NOMO-1 treated with dmso at 0.1 percent for 144 hours (cell line): ENCODE results near the gene PRM1.

ENCODE experiments used
- DNase-seq: peaks from one replicate; lab custom pipeline; 2025; ENCODE audit not compliant: unreplicated experiment; lab: John Stamatoyannopoulos, UW

The PRM1 gene

DNA sequence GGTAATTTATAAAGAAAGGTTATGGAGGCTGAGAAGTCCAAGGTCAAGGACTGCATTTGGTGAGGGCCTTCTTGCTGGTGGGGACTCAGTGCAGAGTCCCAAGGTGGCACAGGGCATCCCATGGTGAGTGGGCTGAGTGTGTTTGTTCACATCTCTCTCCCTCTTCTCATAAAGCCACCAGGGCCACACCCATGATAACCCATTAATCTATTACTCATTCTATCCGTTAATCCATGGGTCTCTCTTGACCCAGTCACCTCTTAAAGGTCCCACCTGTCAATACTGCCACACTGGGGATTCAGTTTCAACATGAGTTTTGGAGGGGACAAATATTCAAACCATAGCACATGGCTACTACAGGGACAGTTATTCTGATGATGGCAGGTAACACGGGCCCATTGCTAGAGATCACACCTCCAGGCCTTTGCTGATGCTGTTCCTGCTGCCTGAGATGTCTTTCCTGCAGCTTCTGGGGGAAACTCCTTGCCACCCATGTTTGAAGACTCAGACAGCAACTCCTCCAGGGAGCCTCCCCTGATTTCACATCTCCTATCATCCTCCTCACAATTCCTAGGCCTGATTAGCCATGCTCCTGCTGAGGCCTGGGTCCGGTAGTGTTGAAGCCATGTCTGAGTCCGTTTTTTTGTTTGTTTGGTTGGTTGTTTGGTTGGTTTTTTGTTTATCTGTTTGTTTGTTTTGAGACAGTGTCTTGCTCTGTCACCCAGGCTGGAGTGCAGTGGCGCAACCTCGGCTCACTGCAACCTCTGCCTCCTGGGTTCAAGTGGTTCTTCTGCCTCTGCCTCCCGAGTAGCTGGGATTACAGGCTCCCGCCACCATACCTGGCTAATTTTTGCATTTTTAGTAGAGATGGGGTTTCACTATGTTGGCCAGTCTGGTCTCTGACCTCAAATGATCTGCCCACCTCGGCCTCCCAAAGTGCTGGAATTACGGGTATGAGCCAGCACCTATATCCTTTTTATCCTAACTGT is 41.2 kb downstream of the PRM1 start:
- DNase-seq: no peak

DNA sequence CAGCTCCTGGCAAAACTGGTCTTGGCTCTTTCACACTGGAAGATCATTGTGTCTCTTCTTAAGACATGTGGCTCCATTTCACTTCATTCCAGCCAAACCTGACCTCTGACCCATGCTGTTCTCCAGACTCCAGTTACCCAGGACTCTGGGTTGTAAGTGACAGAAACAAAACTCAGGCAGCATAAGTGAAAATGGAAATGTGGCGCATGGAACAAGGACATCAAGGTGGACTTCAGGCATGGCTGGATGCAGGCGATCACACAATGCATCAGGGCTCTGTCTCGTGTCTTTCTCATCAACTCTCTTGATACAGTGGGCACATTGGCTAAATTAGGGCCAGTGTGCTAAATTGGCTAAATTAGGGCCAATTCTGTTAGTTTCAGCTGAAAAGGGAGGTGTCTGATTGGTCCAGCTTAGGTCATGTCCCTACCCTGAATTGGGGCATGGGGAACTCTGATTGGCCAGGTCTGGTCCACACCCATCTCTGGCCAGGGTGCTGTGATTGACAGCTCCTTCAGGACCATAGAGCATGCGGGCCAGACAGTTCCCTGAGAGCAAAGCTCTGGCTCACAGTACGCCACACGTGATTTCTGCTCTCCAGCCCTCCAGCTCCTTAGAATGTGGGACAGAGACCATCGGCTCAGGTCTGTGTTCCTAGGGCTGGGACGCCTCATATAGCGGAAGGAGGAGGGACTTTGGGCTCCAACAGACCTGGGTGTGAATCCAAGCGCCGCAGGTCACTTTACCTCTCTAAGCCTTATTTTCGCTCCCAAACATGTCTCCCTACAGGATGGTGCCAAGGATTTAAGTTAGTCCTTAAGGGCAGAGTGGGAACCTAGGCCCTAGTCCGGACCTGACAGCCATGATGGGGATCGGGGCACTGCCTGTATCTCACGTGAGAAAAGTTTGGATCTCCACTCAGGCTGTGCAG is 42.6 kb downstream of the PRM1 start:
- no peak for DNase-seq

DNA sequence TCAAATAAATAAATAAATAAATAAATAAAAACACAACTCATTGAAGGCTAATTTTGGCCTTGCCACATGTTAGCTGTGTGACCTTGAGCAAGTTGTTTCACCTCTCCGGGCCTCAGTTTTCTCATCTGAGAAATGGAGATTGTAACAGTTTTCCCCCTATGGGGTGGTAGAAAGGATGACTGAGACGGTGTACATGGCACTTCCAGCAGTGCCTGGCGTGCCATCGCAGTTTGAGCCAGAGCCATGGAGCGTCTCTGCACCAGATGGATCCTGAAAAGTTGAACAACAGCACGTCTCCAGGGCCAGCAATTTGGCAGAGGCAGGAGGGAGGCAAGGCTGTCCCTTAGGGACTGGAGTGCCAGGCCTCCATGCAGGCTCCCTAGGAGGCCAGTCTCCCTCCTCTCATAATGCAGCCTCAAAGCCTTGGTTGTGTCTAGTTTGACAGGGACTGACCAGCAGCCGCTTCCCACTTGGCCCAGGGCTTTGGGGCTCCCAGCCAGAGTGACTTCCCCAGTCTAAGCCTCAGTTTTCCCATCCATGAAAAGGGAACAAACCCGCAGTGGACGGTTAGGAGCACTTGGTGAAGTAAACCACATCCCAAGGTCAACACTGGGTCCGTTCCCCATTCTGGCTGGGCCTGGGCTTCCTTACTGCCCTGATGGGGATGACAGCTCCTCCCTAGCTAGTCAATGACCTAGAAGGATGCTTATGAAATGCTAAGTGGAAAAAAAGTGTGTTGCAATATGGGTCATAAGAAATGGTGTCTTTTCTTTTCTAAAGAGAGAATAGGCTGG is 44.5 kb downstream of the PRM1 start:
- DNase-seq: peak; percentile 81

DNA sequence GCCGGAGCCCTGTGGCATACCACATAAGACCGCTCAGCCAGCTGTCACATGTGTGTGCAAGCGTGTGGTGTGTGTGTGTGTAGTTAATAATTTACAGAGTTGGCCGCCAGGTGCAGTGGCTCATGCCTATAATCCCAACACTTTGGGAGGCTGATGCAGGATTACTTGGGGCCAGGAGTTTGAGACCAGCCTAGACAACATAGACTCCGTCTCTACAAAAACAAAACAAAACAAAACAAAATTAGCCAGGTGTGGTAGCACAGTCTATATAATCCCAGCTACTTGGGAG is 45.5 kb downstream of the PRM1 start:
- DNase-seq: no peak

DNA sequence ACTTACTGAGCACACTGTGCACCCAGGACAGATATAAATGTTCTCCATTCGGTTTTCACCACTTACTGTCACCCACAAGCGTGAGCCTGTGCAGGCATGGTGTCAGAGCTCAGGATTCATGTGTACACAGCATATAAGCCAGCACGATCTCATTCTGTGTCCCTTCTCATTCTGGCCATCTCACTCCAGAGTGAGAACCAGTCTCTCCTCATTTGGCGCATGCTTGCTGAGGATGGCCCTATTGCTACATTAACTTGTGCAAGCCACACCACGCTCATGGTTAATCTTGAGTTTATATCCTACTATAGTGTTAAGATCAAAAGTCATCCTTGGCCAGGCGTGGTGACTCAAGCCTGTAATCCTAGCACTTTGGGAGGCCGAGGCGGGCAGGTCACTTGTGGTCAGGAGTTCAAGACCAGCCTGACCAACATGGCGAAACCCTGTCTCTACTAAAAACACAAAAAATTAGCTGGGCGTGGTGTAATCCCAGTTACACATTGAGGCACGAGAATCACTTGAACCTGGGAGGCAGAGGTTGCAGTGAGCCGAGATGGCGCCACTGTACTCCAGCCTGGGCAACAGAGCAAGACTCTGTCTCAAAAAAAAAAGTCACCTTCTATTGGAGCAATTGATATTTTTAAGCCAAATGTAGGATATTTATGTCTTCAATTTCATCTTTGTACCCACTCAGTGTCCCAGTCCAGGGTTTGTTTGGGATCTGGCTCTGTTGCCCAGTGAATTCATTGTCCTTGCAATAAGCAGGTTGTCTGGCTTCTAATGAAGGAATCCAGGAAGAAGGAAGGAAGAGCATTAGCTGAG is 46.0 kb downstream of the PRM1 start:
- DNase-seq: no peak

DNA sequence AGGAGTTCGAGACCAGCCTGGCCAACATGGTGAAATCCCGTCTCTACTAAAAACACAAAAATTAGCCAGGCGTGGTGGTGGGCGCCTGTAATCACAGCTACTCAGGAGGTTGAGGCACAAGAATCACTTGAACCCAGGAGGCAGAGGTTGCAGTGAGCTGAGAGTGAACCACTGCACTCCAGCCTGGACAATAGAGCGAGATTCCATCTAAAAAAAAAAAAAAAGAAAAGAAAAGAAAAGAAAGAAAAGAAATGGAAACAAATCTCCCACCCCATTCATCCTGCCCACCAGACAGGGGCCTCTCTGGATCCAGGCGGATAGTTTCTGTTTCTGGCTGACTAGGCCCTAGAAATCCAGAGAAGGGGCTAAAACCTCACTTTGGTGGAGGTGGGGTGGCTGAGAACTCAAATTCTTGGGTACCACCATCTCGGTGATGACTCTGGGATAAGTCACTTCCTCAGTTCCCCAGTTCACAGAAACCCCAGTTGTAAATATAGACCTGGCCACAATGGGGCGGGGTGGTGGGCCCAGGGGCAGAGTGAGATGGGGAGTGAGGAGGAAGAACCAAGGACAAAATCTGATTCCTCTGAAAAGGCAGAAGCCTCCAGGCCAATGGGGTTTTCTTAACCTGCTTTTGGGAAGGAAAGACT is 47.3 kb downstream of the PRM1 start:
- no peak for DNase-seq

DNA sequence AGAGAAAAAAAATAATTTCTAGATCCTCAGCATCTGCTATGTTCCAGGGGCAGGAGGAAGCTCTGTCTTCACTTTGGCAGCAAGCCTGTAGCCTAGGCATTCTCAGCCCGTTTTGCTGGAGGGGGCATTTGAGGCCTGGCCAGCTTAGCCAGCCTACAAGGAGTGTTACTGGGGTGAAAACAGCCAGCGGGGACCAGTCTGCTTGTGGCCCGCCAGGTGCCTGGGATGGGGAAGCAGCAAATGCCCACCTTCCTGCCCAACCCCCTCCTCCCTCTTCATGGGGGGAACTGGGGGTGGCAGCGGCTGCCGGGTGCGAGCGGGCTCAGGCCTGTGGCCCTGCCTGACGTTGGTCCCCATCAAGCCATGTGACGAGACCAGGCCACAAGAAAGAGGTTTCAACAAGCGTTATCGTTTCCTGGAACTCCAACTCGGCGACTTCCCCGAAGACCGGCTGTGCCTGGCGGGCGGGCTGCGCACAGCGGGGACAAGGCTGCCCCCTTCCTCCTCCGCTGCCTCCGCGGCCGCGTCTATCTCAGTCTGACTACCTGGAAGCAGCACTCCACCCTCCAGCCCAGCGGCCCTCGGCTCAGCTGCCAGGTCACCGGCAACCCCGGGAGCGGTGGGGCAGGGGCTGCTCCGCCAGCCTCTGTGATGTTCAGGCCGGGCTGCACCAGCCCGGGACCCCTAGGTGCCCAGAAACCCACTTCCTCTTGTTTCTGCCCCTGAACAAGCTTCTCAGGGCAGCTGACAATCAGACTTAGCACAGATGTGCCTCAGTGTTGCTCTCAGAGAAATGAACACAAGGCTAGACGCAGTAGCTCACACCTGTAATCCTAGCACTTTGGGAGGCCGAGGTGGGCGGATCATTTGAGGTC is 48.0 kb downstream of the PRM1 start:
- no peak for DNase-seq

DNA sequence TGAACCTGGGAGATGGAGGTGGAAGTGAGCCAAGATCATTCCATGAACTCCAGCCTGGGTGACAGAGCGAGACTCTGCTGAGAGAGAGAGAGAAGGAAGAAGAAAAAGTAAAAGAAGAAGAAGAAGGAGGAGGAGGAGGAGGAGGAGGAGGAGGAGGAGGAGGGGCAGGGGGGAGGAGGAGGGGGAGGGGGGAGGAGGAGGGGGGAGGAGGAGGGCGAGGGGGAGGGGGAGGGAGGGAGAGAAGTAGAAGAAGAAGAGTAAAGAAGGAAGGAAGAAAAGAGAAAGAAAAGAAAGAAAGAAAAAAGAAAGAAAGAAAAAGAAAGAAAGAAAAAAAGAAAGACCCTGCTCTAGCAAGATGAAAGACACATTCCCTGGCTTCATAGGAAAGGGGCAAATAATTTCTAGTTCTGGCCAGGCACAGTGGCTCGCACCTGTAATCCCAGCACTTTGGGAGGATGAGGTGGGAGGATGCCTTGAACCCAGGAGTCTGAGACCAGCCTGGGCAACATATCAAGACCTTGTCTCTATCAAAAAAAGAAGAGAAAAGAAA is 48.8 kb downstream of the PRM1 start:
- no peak for DNase-seq

DNA sequence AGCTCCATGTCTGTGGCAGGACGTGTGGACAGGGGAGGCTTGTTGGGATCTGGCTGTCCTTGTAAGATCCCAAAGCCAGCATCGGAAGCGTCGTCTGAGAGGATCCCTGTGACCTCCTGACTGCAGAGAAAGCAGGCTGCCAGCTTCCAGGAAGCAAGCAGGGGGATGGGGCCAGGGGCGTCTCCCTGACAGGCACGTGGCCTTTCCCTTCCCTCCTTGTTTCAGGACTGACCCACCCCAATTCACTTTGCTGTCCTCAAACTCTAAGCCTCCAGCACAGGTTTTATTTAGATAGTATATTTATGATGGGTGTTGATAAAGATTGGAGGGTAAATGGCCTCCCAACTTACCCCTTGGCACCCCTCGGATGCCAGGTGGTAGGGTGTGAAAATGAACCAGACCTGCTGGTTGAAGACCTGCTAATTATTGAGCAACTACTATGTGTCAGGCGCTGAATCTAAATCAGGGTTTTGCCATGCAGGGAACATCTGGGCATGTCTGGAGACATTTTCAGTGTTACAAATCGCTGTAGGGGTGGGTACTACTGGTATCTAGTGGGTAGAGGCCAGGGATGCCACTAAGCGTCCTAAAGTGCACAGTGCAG is 49.7 kb downstream of the PRM1 start:
- DNase-seq: no peak
